ENCODE results near the gene NCBP3.
"Not testable (repeated sequence)": the region's sequence is repeated elsewhere in the genome, so short reads cannot be mapped to it uniquely, and the experiment has no call there.

NCBP3 gene

DNA sequence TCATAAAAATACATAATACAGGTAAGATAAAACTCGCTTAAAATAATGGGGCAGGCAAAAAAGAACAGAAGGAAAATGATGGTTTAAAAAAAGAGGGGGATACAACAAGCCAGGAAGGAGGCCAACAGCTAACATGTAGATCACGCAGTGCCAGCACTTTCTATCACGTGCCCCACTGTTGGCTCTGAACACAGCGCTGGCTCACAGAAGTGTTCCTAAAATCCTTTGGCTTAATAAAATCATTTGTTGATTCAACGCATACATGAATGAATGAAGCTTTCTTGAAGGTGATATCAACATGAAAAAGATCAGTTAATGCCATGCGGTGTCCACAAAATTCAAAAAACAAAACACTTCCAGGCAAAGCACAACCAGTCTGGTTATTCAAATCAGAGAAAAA, 53.6 kb downstream of the NCBP3 start:
- no peak for DNase-seq (ENCODE audit: low spot score)

DNA sequence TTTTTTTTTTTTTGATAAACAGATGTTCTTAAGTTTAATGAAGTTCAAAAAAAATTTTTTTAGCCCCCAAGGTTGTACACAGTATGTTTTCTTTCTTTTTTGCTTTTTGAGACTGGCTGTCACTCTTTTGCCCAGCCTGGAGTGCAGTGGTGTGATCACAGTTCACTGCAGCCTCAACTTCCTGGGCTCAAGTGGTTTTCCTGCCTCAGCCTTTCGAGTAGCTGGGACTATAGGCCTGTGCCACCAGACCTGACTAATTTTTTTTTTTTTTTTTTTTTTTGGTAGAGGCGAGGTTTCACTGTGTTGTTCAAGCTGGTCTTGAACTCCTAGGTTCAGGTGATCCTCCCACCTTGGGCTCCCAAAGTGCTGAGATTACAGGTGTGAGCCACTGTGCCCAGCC, 57.8 kb downstream of the NCBP3 start:
- no peak for DNase-seq (ENCODE audit: low spot score)

DNA sequence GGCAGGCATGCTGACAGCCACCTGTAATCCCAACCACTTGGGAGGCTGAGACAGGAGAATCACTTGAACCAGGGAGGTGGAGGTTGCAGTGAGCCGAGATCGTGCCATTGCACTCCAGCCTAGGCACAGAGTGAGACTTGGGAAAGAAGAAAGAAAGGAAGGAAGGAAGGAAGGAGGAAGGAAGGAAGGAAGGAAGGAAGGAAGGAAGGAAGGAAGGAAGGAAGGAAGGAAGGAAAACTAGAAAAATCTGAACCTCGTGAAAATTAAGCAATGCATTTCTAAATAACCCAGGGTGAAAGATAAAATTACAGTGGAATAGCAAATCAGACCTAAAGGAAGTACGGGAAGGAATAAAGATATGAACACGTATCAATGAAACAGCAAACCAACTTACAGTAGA, 60.7 kb downstream of the NCBP3 start:
- DNase-seq (ENCODE audit: low spot score) = not testable (repeated sequence)

DNA sequence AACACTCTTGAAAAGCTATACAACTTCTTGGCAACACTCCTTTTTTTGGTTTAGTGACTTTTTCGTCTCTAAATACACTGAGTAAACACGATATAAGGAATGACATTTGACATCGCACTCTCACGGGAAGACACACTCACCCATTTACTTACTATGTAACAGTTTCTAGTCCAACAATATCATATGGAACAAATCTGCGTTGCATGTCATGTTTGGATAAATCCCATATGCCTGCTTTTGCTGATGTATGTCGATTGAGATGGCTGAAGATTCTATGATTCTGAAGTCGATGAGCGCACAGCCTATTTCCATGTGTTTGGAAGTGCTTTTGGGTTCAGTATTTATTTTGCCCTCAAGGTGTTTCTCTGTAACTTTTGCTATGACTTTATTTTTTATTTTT, 63.3 kb downstream of the NCBP3 start:
- DNase-seq (ENCODE audit: low spot score) = no peak

DNA sequence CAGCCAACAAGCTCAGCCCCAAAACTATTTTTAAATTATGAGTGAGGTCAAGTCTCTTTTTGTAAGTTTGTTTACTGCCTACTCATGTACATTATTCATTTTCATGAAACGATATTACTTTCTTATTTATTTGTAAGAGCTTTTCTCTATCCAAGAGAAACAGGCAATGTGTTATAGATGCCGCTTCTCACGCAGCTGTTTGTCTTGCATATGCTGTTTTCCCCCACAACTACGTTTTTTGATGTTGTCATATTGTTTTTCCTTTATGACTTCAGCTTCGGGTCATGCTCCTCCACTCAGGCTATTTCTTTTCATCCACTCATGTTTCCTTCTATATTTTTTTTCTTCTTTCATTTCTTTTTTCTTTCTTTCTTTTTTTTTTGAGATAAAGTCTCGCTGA, 65.1 kb downstream of the NCBP3 start:
- DNase-seq (ENCODE audit: low spot score) = no peak

DNA sequence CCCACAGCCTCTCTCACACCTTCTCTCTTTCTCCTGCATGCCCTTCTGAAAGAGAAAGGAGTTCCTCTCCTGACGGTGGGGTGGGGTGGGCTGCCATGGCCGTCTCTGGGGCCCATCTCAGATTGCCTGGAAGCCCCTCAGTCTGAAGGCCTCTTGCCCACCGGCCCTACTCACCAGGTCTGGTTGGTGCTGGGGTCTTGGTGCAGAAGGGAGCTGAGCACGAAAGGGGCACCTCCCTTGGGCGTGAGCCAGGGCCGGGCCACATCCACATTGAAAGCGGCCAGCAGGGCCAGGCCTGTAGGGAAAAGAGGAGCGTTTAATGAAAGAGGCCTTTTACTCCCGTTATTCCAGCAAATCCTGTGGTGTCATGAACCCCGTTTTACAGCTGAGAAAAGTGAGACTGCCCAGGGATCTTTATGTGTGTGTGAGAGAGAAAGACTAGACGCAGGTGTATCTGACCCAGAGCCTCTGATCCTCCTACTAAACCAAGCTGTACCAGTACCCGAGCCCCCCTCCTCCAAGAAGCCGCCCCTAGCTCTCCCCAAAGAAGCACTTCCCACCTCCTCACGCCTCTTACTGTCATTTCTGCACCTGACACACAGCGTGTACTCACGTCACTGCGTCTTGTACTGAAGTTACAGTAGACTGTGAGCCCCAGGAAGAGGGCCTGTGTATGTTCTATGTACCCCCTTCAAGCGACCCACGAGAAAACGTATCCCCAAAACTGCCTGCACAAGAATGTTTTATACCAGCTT, 68.5 kb downstream of the NCBP3 start:
- no peak for DNase-seq (ENCODE audit: low spot score)

DNA sequence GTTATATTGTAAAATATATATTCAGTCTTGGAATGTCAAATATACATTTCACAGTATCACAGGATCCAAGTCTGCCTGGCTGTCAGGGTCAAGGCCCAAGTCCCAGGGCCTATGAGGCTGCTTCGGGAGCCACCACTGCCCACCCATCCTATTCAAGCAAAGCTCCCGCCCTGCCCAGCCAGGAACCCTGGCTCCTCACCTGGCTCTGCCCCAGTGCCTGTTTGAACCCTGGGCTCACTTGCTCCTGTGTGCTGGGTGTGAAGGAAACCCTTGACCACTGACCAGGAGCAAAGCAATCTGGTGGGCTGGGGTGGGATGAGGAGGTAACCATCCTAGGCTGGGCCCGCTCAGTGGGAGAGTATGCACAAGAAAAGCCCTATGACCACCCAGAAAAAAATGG, 72.1 kb downstream of the NCBP3 start:
- no peak for DNase-seq (ENCODE audit: low spot score)

DNA sequence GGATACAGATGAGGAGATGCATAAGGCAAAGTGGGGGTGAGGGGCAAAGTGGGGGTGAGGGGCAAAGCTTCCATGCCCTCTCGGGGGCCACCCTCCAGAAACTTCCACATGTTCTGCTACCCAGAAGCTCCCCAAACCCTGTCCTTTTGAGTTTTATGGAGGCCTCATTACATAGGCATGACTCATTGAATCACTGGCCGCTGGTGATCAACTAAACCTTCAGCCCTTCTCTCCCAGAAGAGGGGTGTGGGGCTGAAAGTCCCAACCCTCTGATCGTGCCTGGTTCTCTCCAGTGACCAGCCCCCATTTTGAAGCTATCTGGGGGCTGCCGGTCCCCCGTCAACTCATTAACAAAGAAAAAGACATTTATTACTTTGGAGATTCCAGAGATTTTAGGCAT, 72.5 kb downstream of the NCBP3 start:
- no peak for DNase-seq (ENCODE audit: low spot score)

DNA sequence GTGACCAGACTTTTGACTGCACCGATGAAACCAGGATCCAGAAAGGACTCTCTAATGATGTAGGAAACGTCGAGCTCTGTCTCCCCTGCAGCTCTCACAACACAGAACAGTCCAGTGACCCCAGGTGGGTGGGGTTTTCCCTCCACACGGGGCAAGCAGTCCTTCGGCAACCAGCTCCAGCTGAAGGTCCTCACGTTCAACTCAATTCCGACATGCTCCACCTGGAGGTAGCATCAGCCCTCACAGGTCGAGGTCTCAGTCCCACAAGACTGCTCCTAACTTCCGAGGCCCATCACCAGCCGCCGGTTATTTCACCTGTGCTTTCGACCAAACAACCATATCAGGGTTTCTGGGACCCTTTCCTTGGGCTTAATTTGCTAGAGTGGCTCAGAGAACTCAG, 73.3 kb downstream of the NCBP3 start:
- DNase-seq (ENCODE audit: low spot score) = no peak

DNA sequence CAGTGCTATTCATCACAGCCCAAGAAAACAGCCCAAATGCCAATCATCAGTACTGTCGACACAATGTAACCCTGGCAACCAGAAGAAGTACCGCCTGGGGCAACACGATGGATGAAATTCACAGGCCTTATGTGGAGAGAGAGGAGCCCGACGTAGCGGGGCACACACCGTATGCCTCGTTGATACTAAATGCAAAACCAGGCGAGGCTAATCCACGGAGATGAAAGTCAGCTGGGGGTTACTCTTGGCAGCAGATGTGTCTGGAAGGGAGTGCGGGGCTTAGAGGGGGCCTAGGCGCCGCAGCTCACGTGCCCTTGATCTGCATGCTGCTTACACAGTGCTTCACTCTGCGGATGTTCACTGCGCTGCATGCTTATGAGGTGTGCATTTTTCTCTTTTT, 74.9 kb downstream of the NCBP3 start:
- DNase-seq (ENCODE audit: low spot score) = no peak

DNA sequence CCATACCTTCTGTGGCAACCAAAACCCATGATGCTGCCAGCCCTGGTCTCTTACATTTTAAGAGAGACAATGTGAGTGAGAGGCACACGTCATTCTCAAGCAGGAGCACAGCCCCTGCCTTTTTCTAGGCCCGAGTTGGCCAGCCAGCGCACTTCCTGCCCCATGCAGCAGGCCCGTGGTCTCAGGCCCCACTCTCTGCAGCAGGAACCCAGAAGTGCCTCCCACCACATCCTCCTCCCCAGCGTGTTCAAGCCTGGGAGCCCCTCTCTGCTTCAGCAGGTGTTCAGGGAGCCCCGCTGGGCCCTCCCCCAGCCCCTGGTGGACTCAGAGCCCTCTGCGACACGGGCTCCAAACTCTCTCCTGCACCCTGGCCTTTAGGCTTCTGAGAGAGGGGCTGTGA, 75.6 kb downstream of the NCBP3 start:
- peak; percentile 35 for DNase-seq (ENCODE audit: low spot score)

DNA sequence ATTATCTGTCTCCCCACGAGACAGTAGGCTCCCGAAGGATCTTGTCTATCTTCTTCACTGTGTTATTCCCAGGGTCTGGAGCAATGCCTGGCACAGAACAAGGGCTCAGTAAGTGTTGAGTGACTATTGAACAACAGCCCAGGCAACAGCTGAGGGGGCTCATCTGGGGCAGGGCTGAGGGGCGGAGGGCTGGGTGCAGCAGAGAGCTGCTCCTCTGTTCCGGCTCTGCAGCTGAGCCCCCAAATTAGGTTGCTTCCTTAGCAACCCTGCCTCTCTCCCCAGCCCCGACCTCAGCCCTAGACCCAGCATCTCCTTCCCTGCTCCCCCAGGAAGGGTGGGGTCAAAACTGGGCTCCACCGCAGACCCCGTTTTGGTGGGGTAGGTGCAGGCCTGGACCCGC, 77.3 kb downstream of the NCBP3 start:
- no peak for DNase-seq (ENCODE audit: low spot score)

DNA sequence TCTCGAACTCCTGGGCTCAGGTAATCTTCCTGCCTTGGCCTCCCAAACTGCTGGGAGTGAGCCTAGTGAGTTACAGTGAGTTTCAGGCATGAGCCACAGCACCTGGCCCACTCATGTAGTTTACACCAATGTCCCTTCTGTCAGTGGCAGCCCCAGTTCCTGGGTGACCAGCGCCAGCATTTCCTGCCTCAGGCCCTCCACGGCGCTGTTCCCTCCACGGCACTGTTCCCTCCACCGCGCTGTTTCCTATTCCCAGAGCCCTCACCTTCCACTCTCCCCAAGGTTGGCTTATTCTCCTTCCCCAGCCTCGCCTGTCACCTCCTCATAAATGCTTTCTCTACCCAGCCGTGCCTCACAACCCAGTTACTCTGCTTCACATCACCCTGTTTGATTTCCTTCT, 77.7 kb downstream of the NCBP3 start:
- DNase-seq (ENCODE audit: low spot score) = no peak

DNA sequence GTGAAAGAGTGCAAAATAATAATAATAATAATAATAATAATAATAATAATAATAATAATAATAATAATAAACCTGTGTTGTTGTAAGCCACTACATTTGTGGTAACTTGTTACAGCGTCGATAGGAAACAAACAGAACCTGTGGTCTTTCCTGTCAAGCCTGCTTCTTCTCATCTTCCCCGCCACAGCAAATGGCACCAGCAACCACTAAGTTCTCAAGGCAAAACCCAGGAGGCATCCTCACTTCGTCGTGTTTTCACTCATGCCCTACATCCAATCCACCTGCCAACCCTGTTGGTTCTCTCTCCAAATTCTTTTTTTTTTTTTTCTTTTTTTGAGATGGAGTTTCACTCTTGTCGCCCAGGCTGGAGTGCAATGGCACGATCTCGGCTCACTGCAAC, 79.3 kb downstream of the NCBP3 start:
- DNase-seq (ENCODE audit: low spot score) = no peak

DNA sequence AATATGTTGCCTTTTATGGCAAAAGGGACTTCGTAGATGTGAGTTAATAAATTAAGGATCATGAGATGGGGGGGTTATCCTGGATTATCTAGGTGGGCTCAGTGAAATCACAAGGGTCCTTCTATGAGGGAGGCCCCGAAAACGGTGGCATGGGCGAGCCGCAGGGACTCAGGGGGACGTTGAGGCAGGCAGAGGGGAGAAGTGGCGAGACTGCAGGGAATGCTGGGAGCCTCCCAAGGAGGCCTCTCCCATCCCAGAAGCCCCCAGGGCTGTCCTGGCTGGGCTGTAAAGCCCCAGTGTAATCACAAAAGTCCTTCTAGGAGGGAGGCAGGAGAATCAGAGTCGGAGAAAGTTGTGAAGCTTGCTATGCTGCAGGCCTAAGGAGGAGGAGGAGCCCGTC, 80.1 kb downstream of the NCBP3 start:
- DNase-seq (ENCODE audit: low spot score) = no peak

DNA sequence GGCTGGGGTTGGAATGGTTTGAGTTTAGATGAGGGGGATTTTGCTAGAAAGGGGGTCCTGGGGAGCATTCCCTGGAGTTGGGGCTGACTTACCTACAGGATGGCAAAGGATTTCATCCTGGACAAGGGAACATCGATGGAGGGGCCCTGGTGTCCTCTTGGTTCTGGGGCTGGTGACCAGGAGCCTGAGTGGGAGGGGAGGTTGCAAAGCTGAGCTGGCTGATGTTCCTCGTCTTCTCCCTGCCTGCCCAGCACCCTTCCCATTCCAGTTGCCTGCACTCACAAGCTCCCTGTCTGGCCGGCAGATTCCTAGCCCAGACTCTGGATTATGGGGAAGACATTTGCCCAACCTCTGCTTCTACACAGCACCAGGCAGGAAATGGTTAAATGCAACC, 82.3 kb downstream of the NCBP3 start:
- no peak for DNase-seq (ENCODE audit: low spot score)

DNA sequence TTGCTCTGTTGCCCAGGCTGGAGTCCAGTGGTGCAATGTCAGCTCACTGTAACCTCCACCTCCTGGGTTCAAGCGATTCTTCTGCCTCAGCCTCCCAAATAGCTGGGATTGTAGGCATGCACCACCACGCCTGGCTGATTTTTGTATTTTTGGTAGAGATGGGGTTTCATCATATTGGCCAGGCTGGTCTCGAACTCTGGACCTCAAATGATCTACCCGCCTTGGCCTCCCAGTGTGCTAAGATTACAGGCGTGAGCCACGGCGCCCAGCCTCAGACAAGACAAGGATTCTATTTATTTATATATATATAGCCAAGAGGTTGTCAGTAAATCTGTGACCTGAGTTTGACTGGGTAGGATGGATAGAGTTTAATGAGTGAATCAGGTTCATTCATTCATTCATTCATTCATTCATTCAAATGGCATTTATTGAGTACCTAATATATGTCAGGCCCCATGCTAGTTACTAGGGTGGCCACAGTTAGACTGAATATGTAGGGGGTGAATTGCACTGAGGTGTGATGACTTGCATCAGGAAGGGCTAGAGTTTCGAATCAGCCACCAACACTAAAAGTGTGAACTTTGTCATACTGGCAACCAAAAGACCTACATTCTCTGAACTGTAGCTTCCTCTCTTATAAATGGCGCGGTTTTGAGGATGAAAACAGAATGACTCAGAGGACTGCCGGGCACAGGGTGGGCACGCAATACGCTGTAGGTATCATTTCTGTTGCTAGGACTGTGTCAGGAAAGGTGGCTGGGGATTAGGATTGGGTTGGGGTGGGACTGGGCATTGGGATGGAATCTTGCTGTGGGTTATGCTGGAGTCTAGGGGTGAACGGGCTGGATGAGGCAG, 82.9 kb downstream of the NCBP3 start:
- DNase-seq (ENCODE audit: low spot score) = no peak

DNA sequence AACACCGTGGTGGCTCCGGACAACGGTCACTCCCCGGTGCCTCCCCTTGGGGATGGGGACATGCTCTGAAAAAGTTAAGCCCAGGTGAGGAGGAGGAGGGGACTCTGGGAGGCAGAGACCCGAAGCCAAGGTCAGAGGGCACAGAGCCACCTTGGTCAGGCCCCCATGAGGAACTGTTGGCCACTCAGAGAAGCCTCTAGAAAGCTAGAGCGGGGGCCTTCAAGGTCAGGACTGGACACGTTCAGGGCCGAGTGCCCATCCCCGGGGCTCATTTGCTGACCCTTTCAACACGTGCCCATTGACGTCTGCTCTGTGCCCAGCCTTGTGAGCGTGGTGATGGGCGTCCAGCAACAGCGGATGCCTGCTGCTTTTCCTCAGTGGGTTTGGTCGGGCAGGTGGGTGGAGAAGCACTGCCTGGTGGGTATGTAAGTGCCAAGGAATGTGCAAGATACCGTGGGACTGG, 84.1 kb downstream of the NCBP3 start:
- DNase-seq (ENCODE audit: low spot score) = no peak

DNA sequence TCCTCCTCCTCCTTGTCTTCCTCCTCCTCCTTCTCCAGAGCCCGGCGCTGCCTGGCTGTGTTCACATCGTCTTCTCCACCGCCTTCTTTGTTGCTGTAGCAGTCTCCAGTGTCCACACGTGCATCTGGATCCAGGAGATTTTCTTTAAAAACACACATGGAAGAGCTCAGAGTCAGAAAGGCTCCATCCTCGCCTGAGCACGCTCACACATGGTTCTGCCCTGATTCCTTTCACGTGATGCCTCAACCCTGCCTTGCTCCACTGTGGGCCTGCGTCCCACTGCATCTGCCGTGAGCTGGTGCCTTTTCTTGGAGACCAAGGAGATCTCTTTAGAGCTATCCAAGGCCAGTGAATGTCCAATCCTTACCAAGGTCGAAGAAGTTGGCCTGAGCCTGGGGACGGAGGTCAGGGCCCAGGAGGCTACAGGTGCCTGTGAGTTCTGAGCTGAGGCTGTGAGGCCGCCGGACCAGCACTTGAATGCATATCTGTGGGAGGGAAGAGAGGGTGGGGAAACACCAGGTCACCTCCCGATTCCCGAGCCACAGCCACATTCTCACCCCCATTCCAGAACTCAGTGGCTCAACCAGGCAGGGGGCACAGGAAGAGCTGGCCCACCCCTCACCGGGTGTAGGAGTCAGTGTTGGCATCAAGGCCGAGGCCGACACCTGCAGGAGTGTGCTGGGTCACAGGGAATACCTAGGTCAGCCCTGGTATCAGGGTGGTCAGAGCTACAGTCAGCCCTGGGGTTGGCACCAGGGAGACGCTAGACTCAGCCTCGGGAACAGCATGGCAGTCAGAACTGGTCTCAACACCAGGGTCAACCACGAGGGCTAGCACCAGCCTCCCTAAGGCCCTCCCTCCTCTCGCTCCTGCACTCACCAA, 84.8 kb downstream of the NCBP3 start:
- no peak for DNase-seq (ENCODE audit: low spot score)

DNA sequence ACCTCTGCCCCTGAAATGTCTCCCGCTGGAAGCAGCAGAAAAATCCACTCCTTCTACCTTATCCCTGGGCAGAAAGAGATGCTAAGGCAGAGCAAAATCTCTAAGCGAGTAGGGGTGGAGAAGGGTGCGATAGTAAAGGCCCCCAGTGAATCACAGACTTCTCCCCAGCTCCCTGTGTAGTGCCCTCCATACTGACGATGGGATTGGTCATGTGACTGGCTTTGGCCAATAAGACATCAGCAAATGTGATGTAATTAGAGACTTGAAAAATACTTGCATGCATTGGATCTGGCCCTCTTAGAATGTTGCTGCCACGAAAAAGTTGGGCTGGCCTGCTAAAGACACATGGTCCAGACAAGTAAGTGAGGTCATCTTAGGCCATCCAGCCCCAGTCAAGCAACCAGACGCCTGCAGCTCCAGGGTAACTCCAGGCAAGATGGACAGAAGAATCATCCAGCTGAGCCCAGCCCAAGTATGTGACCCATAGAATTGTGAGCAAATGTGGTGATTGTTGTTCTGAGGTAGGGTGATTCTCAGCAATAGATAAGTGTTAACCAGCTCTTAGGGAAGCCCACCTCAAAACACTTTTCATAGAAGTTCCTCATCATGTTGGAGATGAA, 86.3 kb downstream of the NCBP3 start:
- DNase-seq (ENCODE audit: low spot score) = no peak

DNA sequence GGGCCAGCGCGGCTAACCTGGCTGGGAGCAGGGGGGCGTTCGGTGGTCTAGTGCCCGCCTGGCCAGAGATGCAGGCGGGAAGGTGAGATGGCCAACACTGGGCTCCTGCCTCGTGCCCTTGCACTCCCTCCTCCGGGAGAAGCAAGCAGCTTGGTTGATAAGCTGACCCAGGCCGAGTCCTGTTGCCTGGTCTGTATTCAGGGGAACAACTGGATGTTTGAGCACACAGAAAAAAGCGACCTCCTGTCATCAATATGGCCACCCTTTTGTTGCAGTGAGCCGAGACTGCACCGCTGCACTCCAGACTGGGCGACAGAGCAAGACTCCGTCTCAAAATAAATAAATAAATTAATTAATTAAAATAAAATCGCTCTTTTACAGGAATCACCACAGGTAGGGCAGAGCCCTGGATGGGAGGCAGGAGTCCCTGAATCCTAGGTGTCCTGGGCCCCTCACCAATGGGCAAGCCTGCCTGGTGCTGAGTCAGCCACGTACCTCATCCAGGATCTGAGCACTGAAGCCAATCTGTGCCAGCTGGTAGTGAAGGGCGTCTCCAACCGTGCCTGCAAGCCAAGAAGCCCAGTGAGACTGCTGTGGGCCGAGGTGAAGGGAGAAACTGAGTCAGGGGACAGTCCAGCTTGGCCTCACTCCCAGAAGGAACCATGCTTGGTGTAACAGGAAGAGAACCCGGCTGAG, 90.6 kb downstream of the NCBP3 start:
- DNase-seq (ENCODE audit: low spot score) = no peak

Measured in germinal center (tissue), 1 donor.